Esophagus squamous epithelium (tissue), 5 donors: ENCODE measurements around the gene SIRPD. TPM values are rescaled to one million over a fixed set of nuclear protein-coding genes. Genes with fewer than 3 reads are reported as not detected.

Experiments
- DNase-seq: peaks from one replicate; lab custom pipeline; 2025; lab: John Stamatoyannopoulos, UW
- H3K27ac ChIP-seq, 4 donors: fragments of 200-600 bp; sonication (generic); one replicate each; pipeline ENCODE4 v1.5.1; 2016 to 2019; ENCODE audit warnings: mild to moderate bottlenecking in 1 of 4
- H3K27me3 ChIP-seq, 4 donors: fragments of 200-600 bp; sonication (generic); 1 replicate in 3 of 4; 2 replicates in 1 of 4; pipeline versions ENCODE4 v1.5.1 to v1.6.0; 2017 to 2021; ENCODE audit warnings: antibody characterized with exemption in 1 of 4
- H3K36me3 ChIP-seq, 3 donors: fragments of 200-600 bp; sonication (generic); one replicate each; pipeline ENCODE4 v1.5.1; 2016 to 2019
- H3K4me1 ChIP-seq, 3 donors: fragments of 200-600 bp; sonication (generic); one replicate each; pipeline ENCODE4 v1.5.1; 2017 to 2019
- H3K4me3 ChIP-seq, 4 donors: fragments of 200-600 bp; sonication (generic); 1 replicate in 3 of 4; 2 replicates in 1 of 4; pipeline ENCODE4 v1.5.1; 2016 to 2019; ENCODE audit warnings: mild to moderate bottlenecking in 2 of 4, moderate library complexity in 1 of 4
- H3K9me3 ChIP-seq, 3 donors: fragments of 200-600 bp; sonication (generic); one replicate each; pipeline ENCODE4 v1.5.1; 2016 to 2019
- POLR2A ChIP-seq, 4 donors: fragments of 450-650 bp; IDR thresholded peaks; one replicate each; pipeline ENCODE4 v1.6.1; 2017; ENCODE audit warnings: antibody characterized with exemption in 4 of 4, mild to moderate bottlenecking in 4 of 4, moderate library complexity in 3 of 4
- WGBS, 2 donors: methylation state at CpG; one replicate each; pipeline ENCODE4 v1.1.5; 2018; 5-methylcytosine and 5-hydroxymethylcytosine counted together
- intact Hi-C: fragments of 100-400 bp; cut with DNase I; formaldehyde crosslinking; loops from one replicate; pipeline ENCODE4 v1.15.0; 2022
- total RNA-seq, 4 donors: library from RNA; depleted of rRNA; stranded (reverse); fragments of >200 nt; gene quantifications; one replicate each; pipeline ENCODE4 v1.1.0, GENCODE V29; 2016
- TF ChIP-seq, protein P1 (sequence below), 6 experiments: fragments of 450-650 bp in 4 of 6; fragments of 200-600 bp in 2 of 6; sonication (generic) in 2 of 6; IDR thresholded peaks; one replicate each; pipeline ENCODE4 v1.5.1; 2016 to 2019; ENCODE audit warnings: antibody characterized with exemption in 6 of 6, mild to moderate bottlenecking in 4 of 6, moderate library complexity in 4 of 6
- donor health status: DM: yes; HTN: yes; CAD: no.

Gene SIRPD
- total RNA-seq, 4 donors from 2014 or later = not detected

DNA sequence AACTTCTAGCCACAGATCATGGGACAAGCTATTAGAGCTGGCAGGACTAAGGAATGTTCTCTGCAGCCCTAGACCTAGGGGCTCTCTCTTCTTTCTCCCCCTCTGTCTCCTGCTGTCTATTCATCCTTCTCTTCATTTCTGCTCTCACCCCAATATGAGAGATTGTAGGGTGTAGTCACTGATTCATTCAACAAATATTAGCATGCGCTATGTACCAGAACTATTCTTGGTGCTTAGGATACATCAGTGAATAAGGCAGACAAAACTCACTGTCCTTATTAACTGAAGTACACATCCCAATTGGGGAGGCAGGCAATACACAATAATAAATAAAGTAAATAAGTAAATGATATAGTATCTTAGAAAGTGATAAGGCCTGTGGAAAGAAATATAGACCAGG, 51.6 kb downstream of the SIRPD start:
- intact Hi-C loops = no loop called here
- TF ChIP-seq, protein P1, sequence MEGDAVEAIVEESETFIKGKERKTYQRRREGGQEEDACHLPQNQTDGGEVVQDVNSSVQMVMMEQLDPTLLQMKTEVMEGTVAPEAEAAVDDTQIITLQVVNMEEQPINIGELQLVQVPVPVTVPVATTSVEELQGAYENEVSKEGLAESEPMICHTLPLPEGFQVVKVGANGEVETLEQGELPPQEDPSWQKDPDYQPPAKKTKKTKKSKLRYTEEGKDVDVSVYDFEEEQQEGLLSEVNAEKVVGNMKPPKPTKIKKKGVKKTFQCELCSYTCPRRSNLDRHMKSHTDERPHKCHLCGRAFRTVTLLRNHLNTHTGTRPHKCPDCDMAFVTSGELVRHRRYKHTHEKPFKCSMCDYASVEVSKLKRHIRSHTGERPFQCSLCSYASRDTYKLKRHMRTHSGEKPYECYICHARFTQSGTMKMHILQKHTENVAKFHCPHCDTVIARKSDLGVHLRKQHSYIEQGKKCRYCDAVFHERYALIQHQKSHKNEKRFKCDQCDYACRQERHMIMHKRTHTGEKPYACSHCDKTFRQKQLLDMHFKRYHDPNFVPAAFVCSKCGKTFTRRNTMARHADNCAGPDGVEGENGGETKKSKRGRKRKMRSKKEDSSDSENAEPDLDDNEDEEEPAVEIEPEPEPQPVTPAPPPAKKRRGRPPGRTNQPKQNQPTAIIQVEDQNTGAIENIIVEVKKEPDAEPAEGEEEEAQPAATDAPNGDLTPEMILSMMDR (IDR thresholded peaks at IDR 0.05) = no peak
- TF ChIP-seq POLR2A (IDR thresholded peaks at IDR 0.05) = no peak
- Histone ChIP-seq H3K27me3 (peaks cover 0 to 7% (median 0%) of the 10 kb centered on the region in 4 donors), H3K27ac (no peak overlapping the region), H3K4me1 (peaks cover 3 to 12% (median 6%) of the 10 kb centered on the region in 3 donors), H3K36me3 (no peaks in the 10 kb centered on the region), H3K4me3 (no peak overlapping the region), H3K9me3 (no peaks in the 10 kb centered on the region)
- no peak for DNase-seq
- 0 to 43% methylated on average over 1 of the region's 1 CpG for WGBS, 2 donors

DNA sequence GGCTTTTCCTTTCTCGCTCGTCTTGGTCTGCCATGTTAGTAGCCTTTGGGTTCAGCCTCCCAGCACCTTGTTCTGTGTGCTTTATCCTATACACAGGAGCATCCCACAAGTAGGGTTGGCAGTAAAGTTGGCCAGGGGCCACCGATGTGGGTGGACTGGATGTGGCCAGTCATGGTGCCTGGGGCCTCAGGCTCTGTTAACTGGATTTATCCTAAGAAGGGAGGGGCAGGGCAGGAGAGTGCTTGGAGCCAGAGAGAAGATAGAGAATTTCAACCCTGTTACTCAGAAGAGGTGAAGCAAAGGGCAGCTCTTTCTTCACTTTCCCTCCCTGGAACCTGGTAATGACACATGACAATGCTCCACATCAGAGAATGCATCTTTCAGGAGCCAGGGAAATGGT, 52.1 kb downstream of the SIRPD start:
- H3K4me3 ChIP-seq = no peak overlapping the region
- H3K4me1 ChIP-seq = peaks cover 7 to 17% (median 9%) of the 10 kb centered on the region in 3 donors
- 67 to 81% methylated on average over 2 to 3 of the region's 3 CpGs for WGBS, 2 donors
- H3K36me3 ChIP-seq = no peaks in the 10 kb centered on the region
- no peak for DNase-seq
- no peak overlapping the region for H3K27ac ChIP-seq
- peaks cover 0 to 4% (median 0%) of the 10 kb centered on the region in 4 donors for H3K27me3 ChIP-seq
- intact Hi-C loops = no loop called here
- H3K9me3 ChIP-seq = no peaks in the 10 kb centered on the region
- TF ChIP-seq, protein P1 (IDR thresholded peaks at IDR 0.05) = no peak
- no peak for TF ChIP-seq POLR2A (IDR thresholded peaks at IDR 0.05)

DNA sequence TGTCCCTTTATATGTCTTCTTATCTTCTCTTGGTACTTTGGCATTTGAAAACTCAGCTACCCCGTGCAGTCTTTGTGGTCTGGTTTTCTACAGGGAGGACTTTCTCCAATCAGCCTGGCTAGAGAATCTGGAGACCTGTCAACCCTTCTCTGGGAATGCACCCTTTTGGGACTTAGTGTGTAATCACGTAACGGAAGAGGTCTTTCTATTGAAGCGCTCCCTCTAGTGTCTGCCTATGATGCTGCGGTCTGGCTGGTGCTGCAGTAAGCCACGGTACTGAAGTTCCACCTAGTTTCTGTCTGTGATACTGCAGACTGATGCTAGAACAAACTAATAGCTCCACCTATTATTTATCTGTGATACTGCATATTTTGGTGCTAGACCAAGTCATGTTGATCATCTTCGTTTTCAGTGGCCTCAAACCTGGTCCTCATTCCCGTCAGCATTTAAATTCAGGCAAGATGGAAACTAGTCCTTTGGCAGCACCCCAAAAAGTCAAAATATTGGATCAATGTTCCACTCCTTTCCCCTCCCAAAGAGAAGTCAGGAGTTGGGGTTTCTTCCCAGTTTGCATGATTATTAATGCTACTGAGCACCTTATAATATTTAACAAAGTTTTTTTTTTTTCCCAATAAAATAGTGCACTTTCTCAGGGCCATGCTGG, 53.8 kb downstream of the SIRPD start:
- no peak for DNase-seq
- peaks cover 9 to 33% (median 11%) of the 10 kb centered on the region in 3 donors for H3K4me1 ChIP-seq
- no peak overlapping the region for H3K27ac ChIP-seq
- TF ChIP-seq POLR2A (IDR thresholded peaks at IDR 0.05) = peak in 1 of 4 donors; percentile 26
- TF ChIP-seq, protein P1 (IDR thresholded peaks at IDR 0.05) = peak; percentile 82 to 100 (median 98)
- WGBS, 2 donors = 0 to 5% methylated on average over 8 of the region's 8 CpGs
- no peaks in the 10 kb centered on the region for H3K9me3 ChIP-seq
- H3K27me3 ChIP-seq = peaks cover 0 to 9% (median 0%) of the 10 kb centered on the region in 4 donors
- no peak overlapping the region for H3K4me3 ChIP-seq
- H3K36me3 ChIP-seq = no peaks in the 10 kb centered on the region
- intact Hi-C loops = no loop called here

DNA sequence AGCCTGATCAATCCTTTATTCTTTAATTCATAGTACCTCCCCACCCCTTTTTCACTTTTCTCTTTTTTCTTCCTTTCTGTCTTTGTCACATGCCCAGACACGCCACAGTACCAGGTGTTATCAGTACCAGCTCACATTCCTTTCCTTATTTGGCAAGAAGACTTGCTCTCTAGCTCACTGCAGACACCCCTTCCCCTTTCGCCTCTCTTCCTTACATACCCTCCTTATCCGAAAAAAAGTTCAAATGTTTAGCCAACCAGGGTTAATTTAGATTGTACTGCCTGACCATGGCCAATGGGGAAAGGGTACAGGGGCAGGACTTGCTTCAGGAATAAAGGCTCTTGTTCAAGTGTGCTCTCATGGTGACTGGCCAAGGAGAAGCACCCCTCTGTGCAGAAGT, 57.0 kb downstream of the SIRPD start:
- peaks cover 0 to 9% (median 0%) of the 10 kb centered on the region in 4 donors for H3K27me3 ChIP-seq
- H3K4me1 ChIP-seq = peaks cover 11 to 42% (median 15%) of the 10 kb centered on the region in 3 donors
- WGBS, 2 donors = 17 to 30% methylated on average over 3 of the region's 3 CpGs
- H3K27ac ChIP-seq = peak overlapping the region; percentile 80 to 91 (median 89)
- intact Hi-C loops = no loop called here
- H3K9me3 ChIP-seq = no peaks in the 10 kb centered on the region
- no peaks in the 10 kb centered on the region for H3K36me3 ChIP-seq
- TF ChIP-seq, protein P1 (IDR thresholded peaks at IDR 0.05) = no peak
- no peak for TF ChIP-seq POLR2A (IDR thresholded peaks at IDR 0.05)
- no peak overlapping the region for H3K4me3 ChIP-seq
- DNase-seq = no peak
